MM.1S (cell line): ENCODE measurements around the gene RIPOR2.

ENCODE experiments used
- DNase-seq: peaks from one replicate; pipeline ENCODE4 v3.0.0-alpha.2; 2015
- H2AFZ ChIP-seq: fragments of 300-600 bp; sonication (generic); 2 replicates; pipeline ENCODE4 v1.6.0; 2016; ENCODE audit warnings: antibody characterized with exemption, low read length
- H3F3A ChIP-seq: fragments of 300-600 bp; sonication (generic); 2 replicates; pipeline ENCODE4 v1.6.1; 2016; ENCODE audit warnings: mild to moderate bottlenecking, antibody characterized with exemption, low read length, moderate library complexity, mixed read lengths; ENCODE audit not compliant: insufficient read depth
- H3K27ac ChIP-seq: fragments of 300-600 bp; sonication (generic); 2 replicates; pipeline ENCODE4 v1.5.1; 2016; ENCODE audit warnings: mild to moderate bottlenecking, low read length
- H3K27me3 ChIP-seq: fragments of 300-600 bp; sonication (generic); replicated peaks from 2 replicates; pipeline ENCODE4 v1.6.0; 2016; ENCODE audit warnings: low read length; ENCODE audit not compliant: insufficient read depth
- H3K36me3 ChIP-seq: fragments of 300-600 bp; sonication (generic); replicated peaks from 2 replicates; pipeline ENCODE4 v1.6.1; 2016; ENCODE audit warnings: mild to moderate bottlenecking, low read length, mixed read lengths; ENCODE audit not compliant: insufficient read depth
- H3K4me1 ChIP-seq: fragments of 300-600 bp; sonication (generic); 2 replicates; pipeline ENCODE4 v1.6.1; 2016; ENCODE audit warnings: low read length, mixed read lengths
- H3K4me2 ChIP-seq: fragments of 300-600 bp; sonication (generic); 2 replicates; pipeline ENCODE4 v1.6.0; 2016; ENCODE audit warnings: low read depth, low read length
- H3K4me3 ChIP-seq: fragments of 300-600 bp; sonication (generic); 2 replicates; pipeline ENCODE4 v1.5.1; 2016; ENCODE audit warnings: low read length, mixed read lengths
- H3K79me2 ChIP-seq: fragments of 300-600 bp; sonication (generic); 2 replicates; pipeline ENCODE4 v1.6.1; 2016; ENCODE audit warnings: mixed run types, low read length, mixed read lengths
- H3K9ac ChIP-seq: fragments of 300-600 bp; sonication (generic); 2 replicates; pipeline ENCODE4 v1.6.1; 2016; ENCODE audit warnings: low read length, mixed read lengths
- H3K9me2 ChIP-seq: fragments of 300-600 bp; sonication (generic); replicated peaks from 2 replicates; pipeline ENCODE4 v1.6.1; 2016; ENCODE audit warnings: mild to moderate bottlenecking, low read length, mixed read lengths; ENCODE audit not compliant: insufficient read depth
- H3K9me3 ChIP-seq: fragments of 300-600 bp; sonication (generic); replicated peaks from 2 replicates; pipeline ENCODE4 v1.6.1; 2016; ENCODE audit warnings: mild to moderate bottlenecking, low read length, mixed read lengths; ENCODE audit not compliant: insufficient read depth
- H4K20me1 ChIP-seq: fragments of 300-600 bp; sonication (generic); 2 replicates; pipeline ENCODE4 v1.6.1; 2016; ENCODE audit warnings: mild to moderate bottlenecking, low read length, moderate library complexity, mixed read lengths; ENCODE audit not compliant: insufficient read depth
- EZH2 ChIP-seq: fragments of 300-600 bp; sonication (generic); optimal IDR thresholded peaks from 2 replicates; pipeline ENCODE3; 2017; ENCODE audit warnings: low read depth, mild to moderate bottlenecking, antibody characterized with exemption, low read length, mixed read lengths
- EZH2phosphoT487 ChIP-seq: fragments of 300-600 bp; sonication (generic); IDR thresholded peaks from 2 replicates; pipeline ENCODE4 v1.6.1; 2018; ENCODE audit warnings: antibody characterized with exemption, low read length
- TF ChIP-seq, protein P1 (sequence below): fragments of 300-600 bp; sonication (generic); IDR thresholded peaks from 2 replicates; pipeline ENCODE4 v1.5.1; 2016; ENCODE audit warnings: antibody characterized with exemption, low read length, mixed read lengths

RIPOR2 gene

DNA sequence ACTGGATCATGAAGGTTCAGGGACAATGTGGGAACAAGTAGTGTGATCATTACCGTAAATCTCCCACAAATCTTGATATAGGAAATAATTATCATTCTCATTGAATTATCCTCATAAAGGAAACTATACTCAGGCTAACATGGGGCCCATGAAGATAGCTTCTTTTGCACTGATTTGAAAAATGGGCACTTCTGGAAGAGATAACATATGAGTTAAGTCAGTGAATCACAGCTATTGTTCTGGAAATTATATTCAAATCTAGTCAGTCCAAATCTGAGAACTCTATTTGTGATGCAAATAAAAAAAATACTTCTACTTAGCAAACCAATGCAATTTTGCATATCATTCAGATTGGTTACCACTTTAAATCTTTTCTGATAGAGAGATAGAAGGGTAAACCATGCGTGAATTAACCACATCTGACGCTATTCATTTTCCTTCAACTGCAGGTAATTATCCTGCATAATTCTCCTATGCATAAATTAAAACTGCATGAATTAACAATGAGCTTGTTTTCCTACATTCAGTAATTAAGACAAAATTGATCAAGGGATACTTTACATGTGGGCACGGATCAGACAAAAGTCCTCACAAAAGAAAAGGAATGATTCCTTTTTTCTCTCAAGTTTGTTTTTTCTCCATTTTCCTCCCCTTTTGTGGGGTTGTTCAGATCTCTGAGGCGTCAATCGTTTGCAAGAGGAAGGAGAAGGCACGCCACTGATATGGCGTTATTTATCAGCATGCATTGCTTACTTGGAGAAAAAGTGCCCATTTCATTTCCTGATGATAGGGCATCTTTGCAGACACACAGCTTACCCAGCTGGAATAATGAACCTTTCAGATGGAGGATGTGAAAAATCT lies 36.4 kb downstream of the RIPOR2 start:
- no peaks in the 10 kb centered on the region for H3K79me2 ChIP-seq
- H3F3A ChIP-seq = no peaks in the 10 kb centered on the region
- no peak overlapping the region for H3K27ac ChIP-seq
- H4K20me1 ChIP-seq = no peaks in the 10 kb centered on the region
- no peak overlapping the region for H3K4me3 ChIP-seq
- DNase-seq = no peak
- no peaks in the 10 kb centered on the region for H3K9me3 ChIP-seq
- H3K4me2 ChIP-seq = no peak overlapping the region
- no peaks in the 10 kb centered on the region for H3K4me1 ChIP-seq
- TF ChIP-seq, protein P1, sequence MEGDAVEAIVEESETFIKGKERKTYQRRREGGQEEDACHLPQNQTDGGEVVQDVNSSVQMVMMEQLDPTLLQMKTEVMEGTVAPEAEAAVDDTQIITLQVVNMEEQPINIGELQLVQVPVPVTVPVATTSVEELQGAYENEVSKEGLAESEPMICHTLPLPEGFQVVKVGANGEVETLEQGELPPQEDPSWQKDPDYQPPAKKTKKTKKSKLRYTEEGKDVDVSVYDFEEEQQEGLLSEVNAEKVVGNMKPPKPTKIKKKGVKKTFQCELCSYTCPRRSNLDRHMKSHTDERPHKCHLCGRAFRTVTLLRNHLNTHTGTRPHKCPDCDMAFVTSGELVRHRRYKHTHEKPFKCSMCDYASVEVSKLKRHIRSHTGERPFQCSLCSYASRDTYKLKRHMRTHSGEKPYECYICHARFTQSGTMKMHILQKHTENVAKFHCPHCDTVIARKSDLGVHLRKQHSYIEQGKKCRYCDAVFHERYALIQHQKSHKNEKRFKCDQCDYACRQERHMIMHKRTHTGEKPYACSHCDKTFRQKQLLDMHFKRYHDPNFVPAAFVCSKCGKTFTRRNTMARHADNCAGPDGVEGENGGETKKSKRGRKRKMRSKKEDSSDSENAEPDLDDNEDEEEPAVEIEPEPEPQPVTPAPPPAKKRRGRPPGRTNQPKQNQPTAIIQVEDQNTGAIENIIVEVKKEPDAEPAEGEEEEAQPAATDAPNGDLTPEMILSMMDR = no peak
- TF ChIP-seq EZH2phosphoT487 = no peak
- no peak overlapping the region for H2AFZ ChIP-seq
- no peak overlapping the region for H3K9ac ChIP-seq
- H3K9me2 ChIP-seq = no peaks in the 10 kb centered on the region
- H3K36me3 ChIP-seq = no peaks in the 10 kb centered on the region
- H3K27me3 ChIP-seq = no peaks in the 10 kb centered on the region

DNA sequence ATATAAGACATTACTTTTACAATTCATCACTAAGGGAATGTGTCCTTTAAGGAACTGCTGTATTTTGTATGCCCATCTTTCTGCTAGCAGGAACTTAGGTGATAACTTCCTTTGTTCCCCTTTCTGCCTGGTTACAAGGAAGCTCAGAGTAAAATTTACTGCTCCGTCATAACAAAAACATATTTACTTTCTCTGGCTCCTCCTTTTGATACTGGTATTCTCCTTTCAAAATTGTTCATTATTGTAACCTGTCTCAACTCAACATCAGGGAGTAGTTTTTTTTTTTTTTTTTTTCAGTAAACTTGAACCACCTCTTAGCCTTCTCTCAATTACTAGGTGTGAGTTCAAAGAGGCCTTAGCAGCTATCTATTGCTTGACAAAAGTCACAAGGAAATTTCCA lies 37.1 kb downstream of the RIPOR2 start:
- Histone ChIP-seq H3K79me2 (no peaks in the 10 kb centered on the region), H3K27me3 (no peaks in the 10 kb centered on the region), H3K4me2 (no peak overlapping the region), H3K36me3 (no peaks in the 10 kb centered on the region), H3F3A (no peaks in the 10 kb centered on the region), H4K20me1 (no peaks in the 10 kb centered on the region), H3K4me3 (no peak overlapping the region), H3K9me3 (no peaks in the 10 kb centered on the region), H3K27ac (no peak overlapping the region), H3K4me1 (no peaks in the 10 kb centered on the region), H3K9ac (no peak overlapping the region), H2AFZ (no peak overlapping the region), H3K9me2 (no peaks in the 10 kb centered on the region)
- TF ChIP-seq EZH2phosphoT487 = no peak
- TF ChIP-seq, protein P1 = no peak
- no peak for DNase-seq

DNA sequence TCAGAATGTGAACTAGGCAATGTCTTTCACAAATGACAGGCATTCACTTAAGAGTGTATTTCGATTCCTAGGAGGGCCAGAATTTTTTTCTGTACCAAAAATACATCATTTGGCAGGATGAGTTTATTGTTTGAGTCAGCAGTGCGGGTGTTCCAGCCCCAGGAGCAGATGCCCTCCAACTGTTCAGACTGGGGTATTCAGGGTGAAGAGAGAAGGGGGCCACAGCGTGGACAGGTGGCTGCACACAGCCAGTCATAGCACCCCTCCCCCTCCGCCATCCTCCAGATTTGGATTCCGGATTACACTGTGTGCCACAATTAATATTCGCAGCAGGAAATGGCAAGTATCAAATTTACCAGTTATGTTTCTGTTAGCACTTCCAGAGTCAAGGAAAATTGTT lies 38.6 kb downstream of the RIPOR2 start:
- H3K9ac ChIP-seq = no peak overlapping the region
- no peaks in the 10 kb centered on the region for H3K4me1 ChIP-seq
- H3K27me3 ChIP-seq = no peaks in the 10 kb centered on the region
- no peaks in the 10 kb centered on the region for H3F3A ChIP-seq
- no peaks in the 10 kb centered on the region for H3K36me3 ChIP-seq
- H3K79me2 ChIP-seq = no peaks in the 10 kb centered on the region
- no peak overlapping the region for H2AFZ ChIP-seq
- no peaks in the 10 kb centered on the region for H4K20me1 ChIP-seq
- DNase-seq = no peak
- no peak overlapping the region for H3K4me3 ChIP-seq
- H3K27ac ChIP-seq = no peak overlapping the region
- TF ChIP-seq EZH2 (no peak), EZH2phosphoT487 (no peak)
- TF ChIP-seq, protein P1 = no peak
- H3K4me2 ChIP-seq = no peak overlapping the region
- no peaks in the 10 kb centered on the region for H3K9me3 ChIP-seq
- H3K9me2 ChIP-seq = no peaks in the 10 kb centered on the region
